Effector memory CD4-positive, alpha-beta T cell (primary cell): ENCODE data around the gene VAT1.
"Not testable (repeated sequence)": the region's sequence is repeated elsewhere in the genome, so short reads cannot be mapped to it uniquely, and the experiment has no call there.

Source experiments
- DNase-seq, 3 donors: peaks; one replicate each; pipeline ENCODE4 v3.0.0-alpha.2; 2020
- H3K27ac ChIP-seq: 2 replicates; pipeline ENCODE4 v1.7.0; 2013; ENCODE audit warnings: mild to moderate bottlenecking, low read length, moderate library complexity; ENCODE audit not compliant: insufficient read depth, poor library complexity, severe bottlenecking
- H3K27me3 ChIP-seq: replicated peaks from 2 replicates; pipeline ENCODE4 v1.7.0; 2013; ENCODE audit warnings: mild to moderate bottlenecking, low read length; ENCODE audit not compliant: insufficient read depth, control insufficient read depth, poor library complexity, severe bottlenecking
- H3K36me3 ChIP-seq: 2 replicates; pipeline ENCODE4 v1.7.0; 2013; ENCODE audit warnings: mild to moderate bottlenecking, low read length, moderate library complexity; ENCODE audit not compliant: control insufficient read depth, insufficient read depth
- H3K4me1 ChIP-seq: 2 replicates; pipeline ENCODE4 v1.7.0; 2013; ENCODE audit warnings: low read length, mild to moderate bottlenecking; ENCODE audit not compliant: control insufficient read depth, insufficient read depth, poor library complexity, severe bottlenecking
- H3K4me3 ChIP-seq: 2 replicates; pipeline ENCODE4 v1.7.0; 2013; ENCODE audit warnings: low read length, low read depth, mild to moderate bottlenecking; ENCODE audit not compliant: insufficient read depth, poor library complexity, severe bottlenecking
- H3K9me3 ChIP-seq: 2 replicates; pipeline ENCODE4 v1.7.0; 2013; ENCODE audit warnings: mild to moderate bottlenecking, low read length, moderate library complexity; ENCODE audit not compliant: control insufficient read depth

The VAT1 gene

DNA sequence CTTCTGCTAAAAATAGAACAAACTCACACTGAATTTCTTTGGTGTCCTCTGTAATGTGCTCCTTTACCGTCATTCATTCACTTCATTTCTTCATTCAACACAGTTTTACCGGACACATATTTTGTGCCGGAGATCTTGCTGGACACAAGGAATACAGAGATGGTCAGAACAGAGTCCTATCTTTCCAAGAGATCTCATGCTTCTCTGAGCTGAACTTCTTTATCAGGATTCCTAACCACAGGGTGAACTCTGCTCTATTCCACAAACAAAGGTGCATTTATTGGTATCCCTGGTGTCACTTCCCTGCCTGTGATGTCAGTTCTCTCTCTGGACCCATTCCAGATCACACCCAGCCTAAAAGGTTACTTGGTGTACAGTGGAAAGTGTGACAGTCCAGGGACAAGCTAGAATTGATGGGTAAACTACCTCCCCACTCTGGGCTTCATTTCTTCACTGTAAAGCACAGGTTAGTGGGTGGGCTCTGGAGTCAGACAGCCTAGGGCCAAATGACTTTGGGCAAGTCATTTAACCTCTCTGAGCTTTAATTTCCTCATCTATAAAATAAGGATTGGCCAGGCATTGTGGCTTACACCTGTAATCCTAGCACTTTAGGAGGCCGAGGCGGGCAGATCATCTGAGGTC lies 11.4 kb downstream of the VAT1 start:
- Histone ChIP-seq H3K4me1 (no peaks in the 10 kb centered on the region), H3K27ac (no peak overlapping the region), H3K36me3 (peaks cover 21% of the 10 kb centered on the region), H3K9me3 (no peaks in the 10 kb centered on the region), H3K4me3 (no peak overlapping the region), H3K27me3 (no peaks in the 10 kb centered on the region)
- DNase-seq, result no peak

DNA sequence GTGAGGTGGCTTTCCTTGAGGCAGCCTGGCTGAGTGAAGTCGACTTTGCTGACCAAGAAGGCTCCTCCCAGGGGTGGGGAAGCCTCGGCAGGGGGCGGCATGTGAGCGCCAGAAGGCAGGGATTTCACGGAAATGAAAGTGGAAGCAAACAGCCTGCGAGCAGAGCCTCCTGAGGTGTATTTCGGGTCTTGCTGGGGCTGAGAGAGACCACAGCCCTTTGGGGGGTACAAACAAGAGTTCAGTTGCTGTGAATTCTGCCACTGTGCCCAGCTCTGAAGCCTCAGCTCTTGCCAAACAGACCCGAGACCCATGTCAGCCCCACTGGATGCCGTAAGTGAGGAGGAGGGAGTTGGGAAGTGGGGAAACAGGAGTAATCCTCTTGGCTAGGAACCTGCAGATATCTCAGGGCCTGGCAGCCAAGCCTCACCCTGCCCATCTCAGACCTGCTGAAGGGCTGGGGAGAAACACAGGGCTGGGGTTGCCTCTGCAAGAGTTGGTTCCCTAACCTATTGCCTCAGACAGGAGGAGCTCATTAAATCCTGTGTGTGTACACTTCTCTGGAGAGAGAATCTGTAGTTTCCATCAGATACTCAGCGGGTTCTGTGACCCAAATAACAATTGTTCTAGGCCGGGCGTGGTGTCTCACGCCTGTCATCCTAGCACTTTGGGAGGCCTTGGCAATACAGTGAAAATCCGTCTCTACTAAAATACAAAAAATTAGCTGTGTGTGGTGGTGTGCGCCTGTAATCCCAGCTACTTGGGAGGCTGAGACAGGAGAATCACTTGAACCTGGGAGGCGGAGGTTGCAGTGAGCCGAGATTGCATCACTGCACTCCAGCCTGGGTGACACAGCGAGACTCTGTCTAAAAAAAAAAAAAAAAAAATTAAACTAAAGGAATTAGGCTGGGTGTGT lies 15.3 kb downstream of the VAT1 start, which contains the start of gene IFI35:
Gene IFI35, plus strand, starts transcription at position 146 of the 913 bp plus-strand sequence. Its CDS starts 164 bp downstream, at position 310.
- H3K27me3 ChIP-seq, result no peaks in the 10 kb centered on the region
- peaks cover 17% of the 10 kb centered on the region for H3K36me3 ChIP-seq
- H3K4me1 ChIP-seq, result no peaks in the 10 kb centered on the region
- no peaks in the 10 kb centered on the region for H3K9me3 ChIP-seq
- DNase-seq, result peak; percentile 61 to 73 (median 72)
- peak within 1 kb of the TSS; percentile 87 for H3K27ac ChIP-seq
- H3K4me3 ChIP-seq, result peak within 1 kb of the TSS; percentile 86

GRCh38 chr17:43003542-43004172 lies 18.5 kb downstream of the VAT1 start:
- no peak overlapping the region for H3K27ac ChIP-seq
- H3K36me3 ChIP-seq, result peaks cover 35% of the 10 kb centered on the region

DNA sequence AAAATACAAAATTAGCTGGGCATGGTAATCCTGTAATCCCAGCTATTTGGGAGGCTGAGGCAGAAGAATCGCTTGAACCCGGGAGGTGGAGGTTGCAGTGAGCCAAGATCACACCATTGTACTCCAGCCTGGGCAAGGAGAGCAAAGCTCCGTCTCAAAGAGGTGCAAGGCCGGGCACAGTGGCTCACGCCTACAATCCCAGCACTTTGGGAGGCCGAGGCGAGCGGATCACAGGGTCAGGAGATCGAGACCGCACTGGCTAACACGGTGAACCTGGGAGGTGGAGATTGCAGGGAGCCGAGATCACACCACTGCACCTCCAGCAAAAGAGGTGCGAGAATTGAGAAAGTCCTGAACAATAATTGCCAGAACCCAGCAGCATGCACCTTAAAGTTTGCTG lies 21.3 kb downstream of the VAT1 start:
- H3K4me3 ChIP-seq, H3K27me3 ChIP-seq, DNase-seq, H3K9me3 ChIP-seq, H3K27ac ChIP-seq: not testable (repeated sequence)
- Histone ChIP-seq H3K36me3 (peaks cover 35% of the 10 kb centered on the region), H3K4me1 (peaks cover 10% of the 10 kb centered on the region)

More at GRCh38 chr17:43003542-43004172, 18.5 kb downstream of the VAT1 start:
- Histone ChIP-seq H3K4me1 (peaks cover 7% of the 10 kb centered on the region), H3K27me3 (no peaks in the 10 kb centered on the region), H3K4me3 (no peak overlapping the region), H3K9me3 (no peaks in the 10 kb centered on the region)
- DNase-seq, result no peak

- Histone ChIP-seq H3K27me3 (no peaks in the 10 kb centered on the region), H3K4me1 (peaks cover 10% of the 10 kb centered on the region), H3K27ac (peak overlapping the region; percentile 92), H3K36me3 (peaks cover 35% of the 10 kb centered on the region), H3K4me3 (peak overlapping the region; percentile 69), H3K9me3 (no peaks in the 10 kb centered on the region)
- no peak for DNase-seq
Observed at GRCh38 chr17:42999003-42999525, 23.1 kb downstream of the VAT1 start.

- H3K4me3 ChIP-seq, result peak within 1 kb of the TSS; percentile 69
- H3K9me3 ChIP-seq, result no peaks in the 10 kb centered on the region
- H3K27me3 ChIP-seq, result no peaks in the 10 kb centered on the region
- peaks cover 10% of the 10 kb centered on the region for H3K4me1 ChIP-seq
- peaks cover 33% of the 10 kb centered on the region for H3K36me3 ChIP-seq
- peak within 1 kb of the TSS; percentile 92 for H3K27ac ChIP-seq
- peak; percentile 96 to 97 (median 97) for DNase-seq
Observed at GRCh38 chr17:42997984-42998938, 23.9 kb downstream of the VAT1 start, which contains the start of gene RPL27. Gene RPL27 (plus strand): TSS chr17:42998419. CDS start chr17:42998751, 332 bp downstream.

- Histone ChIP-seq H3K27me3 (no peaks in the 10 kb centered on the region), H3K9me3 (no peaks in the 10 kb centered on the region), H3K36me3 (peaks cover 32% of the 10 kb centered on the region), H3K27ac (no peak overlapping the region), H3K4me1 (peaks cover 10% of the 10 kb centered on the region), H3K4me3 (no peak overlapping the region)
- DNase-seq, result no peak
Observed at GRCh38 chr17:42997390-42997983, 24.7 kb downstream of the VAT1 start.

DNA sequence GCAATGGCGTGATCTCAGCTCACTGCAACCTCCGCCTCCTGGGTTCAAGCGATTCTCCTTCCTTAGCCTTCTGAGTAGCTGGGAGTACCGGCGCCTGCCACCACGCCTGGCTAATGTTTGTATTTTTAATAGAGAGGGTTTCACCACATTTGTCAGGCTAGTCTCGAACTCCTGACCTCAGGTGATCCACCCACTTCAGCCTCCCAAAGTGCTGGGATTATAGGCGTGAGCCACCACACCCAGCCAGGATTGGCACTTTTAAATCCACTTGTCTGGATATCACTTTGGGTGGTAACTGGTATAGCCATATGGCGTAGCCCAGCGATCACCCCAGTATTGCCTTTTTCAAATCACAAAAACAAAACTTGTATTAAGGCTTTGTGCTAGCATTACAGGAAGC lies 28.3 kb downstream of the VAT1 start:
- not testable (repeated sequence) for H3K9me3 ChIP-seq, H3K27me3 ChIP-seq, DNase-seq, H3K4me3 ChIP-seq, H3K4me1 ChIP-seq, H3K27ac ChIP-seq
- H3K36me3 ChIP-seq, result peaks cover 40% of the 10 kb centered on the region

GRCh38 chr17:42992872-42993271 lies 29.3 kb downstream of the VAT1 start:
- no peak overlapping the region for H3K4me3 ChIP-seq
- H3K36me3 ChIP-seq, result peaks cover 49% of the 10 kb centered on the region
- no peaks in the 10 kb centered on the region for H3K9me3 ChIP-seq
- no peak for DNase-seq
- no peak overlapping the region for H3K27ac ChIP-seq
- peaks cover 2% of the 10 kb centered on the region for H3K4me1 ChIP-seq
- no peaks in the 10 kb centered on the region for H3K27me3 ChIP-seq
